Panc1 (cell line): Measurements from ENCODE around the gene TIMM29. TPM values are rescaled to one million over a fixed set of nuclear protein-coding genes. Genes with fewer than 3 reads are reported as not detected.

Source experiments
- ATAC-seq: fragments of 200-7000 bp; cut with Tn5 transposase; 2 replicates; pipeline ENCODE4 v1.9.1; 2020; ENCODE audit warnings: mild to moderate bottlenecking, moderate library complexity
- BruUV-seq: library from RNA; stranded (reverse); fragments of 400-500 nt; replicated peaks from 2 replicates; lab custom pipeline; 2021; lab: Mats Ljungman, UMichigan
- CTCF ChIA-PET: fragments of 300-600 bp; sonication (Branson Sonifier 250); formaldehyde crosslinking; loops from one replicate; lab custom pipeline; 2022; ENCODE audit warnings: antibody characterized with exemption; lab: Charles Lee
- POLR2A ChIA-PET: fragments of 300-600 bp; sonication (Branson Sonifier 250); formaldehyde crosslinking; loops from one replicate; lab custom pipeline; 2022; ENCODE audit warnings: antibody characterized with exemption; lab: Charles Lee
- DNase-seq: peaks from one replicate; pipeline ENCODE4 v3.0.0-alpha.2; 2010; ENCODE audit warnings: low read depth, low spot score
- H3K27ac ChIP-seq: 2 replicates; pipeline ENCODE4 v1.5.1; 2011; ENCODE audit warnings: mild to moderate bottlenecking, low read length, inconsistent platforms
- H3K27me3 ChIP-seq: fragments of 200-500 bp; sonication (Bioruptor generic); 2 replicates; pipeline ENCODE4 v1.6.0; 2014; ENCODE audit warnings: low read length, inconsistent platforms; ENCODE audit not compliant: control insufficient read depth, insufficient read depth
- H3K36me3 ChIP-seq: fragments of 200-500 bp; sonication (Bioruptor generic); 2 replicates; pipeline ENCODE4 v1.5.1; 2014; ENCODE audit warnings: inconsistent platforms, mild to moderate bottlenecking, low read length, moderate library complexity; ENCODE audit not compliant: control insufficient read depth, insufficient read depth
- H3K4me1 ChIP-seq: 2 replicates; pipeline ENCODE4 v1.5.1; 2011; ENCODE audit warnings: inconsistent platforms, mild to moderate bottlenecking, low read length, moderate library complexity; ENCODE audit not compliant: control insufficient read depth, insufficient read depth
- H3K4me3 ChIP-seq, 2 experiments: 2 replicates each; pipeline ENCODE4 v1.5.1; 2011 to 2012; ENCODE audit warnings: low read depth in 2 of 2, low read length in 2 of 2, mild to moderate bottlenecking in 2 of 2, inconsistent platforms in 1 of 2, moderate library complexity in 1 of 2
- H3K9me3 ChIP-seq: fragments of 200-500 bp; sonication (Bioruptor generic); 2 replicates; pipeline ENCODE4 v1.5.1; 2014; ENCODE audit warnings: low read depth, mild to moderate bottlenecking, inconsistent platforms, low read length, moderate library complexity; ENCODE audit not compliant: control insufficient read depth, insufficient read depth
- CTCF ChIP-seq: fragments of 450-650 bp; IDR thresholded peaks from 2 replicates; pipeline ENCODE4 v1.5.1; 2017; ENCODE audit warnings: mild to moderate bottlenecking
- POLR2AphosphoS5 ChIP-seq: IDR thresholded peaks from 2 replicates; pipeline ENCODE4 v1.6.1; 2012; ENCODE audit warnings: mild to moderate bottlenecking, low read depth, low read length, moderate library complexity
- SIN3A ChIP-seq: IDR thresholded peaks from 2 replicates; pipeline ENCODE4 v1.6.1; 2012; ENCODE audit warnings: low read depth, mild to moderate bottlenecking, low read length, moderate library complexity, borderline replicate concordance; ENCODE audit not compliant: insufficient read depth
- TCF7L2 ChIP-seq: IDR thresholded peaks from 2 replicates; pipeline ENCODE4 v1.6.1; 2011; ENCODE audit warnings: mild to moderate bottlenecking, low read depth, low read length, inconsistent platforms
- in situ Hi-C: cut with HindIII; loops from 2 replicates; pipeline ENCODE4 v1.10.0; 2016; ENCODE audit warnings: low sequenced_read_pairs, low pct_unique_long_range_greater_than_20kb
- intact Hi-C: fragments of 100-400 bp; cut with micrococcal nuclease; formaldehyde crosslinking; loops from one replicate; pipeline ENCODE4 v1.10.0; 2022; ENCODE audit not compliant: unreplicated experiment
- total RNA-seq: library from RNA; stranded (reverse); gene quantifications from one replicate; pipeline ENCODE4 v1.2.1, GENCODE V29; 2021; ENCODE audit not compliant: unreplicated experiment
- TF ChIP-seq, protein P1 (sequence below), 2 experiments: IDR thresholded peaks; 2 replicates each; pipeline ENCODE4 v1.6.1; 2011 to 2012; ENCODE audit warnings: low read depth in 2 of 2, control low read depth in 1 of 2, low read length in 1 of 2, mild to moderate bottlenecking in 1 of 2, moderate library complexity in 1 of 2; ENCODE audit not compliant: insufficient read depth in 1 of 2

Gene TIMM29
- total RNA-seq, 1 experiment from 2014 or later, result 16.5 TPM

DNA sequence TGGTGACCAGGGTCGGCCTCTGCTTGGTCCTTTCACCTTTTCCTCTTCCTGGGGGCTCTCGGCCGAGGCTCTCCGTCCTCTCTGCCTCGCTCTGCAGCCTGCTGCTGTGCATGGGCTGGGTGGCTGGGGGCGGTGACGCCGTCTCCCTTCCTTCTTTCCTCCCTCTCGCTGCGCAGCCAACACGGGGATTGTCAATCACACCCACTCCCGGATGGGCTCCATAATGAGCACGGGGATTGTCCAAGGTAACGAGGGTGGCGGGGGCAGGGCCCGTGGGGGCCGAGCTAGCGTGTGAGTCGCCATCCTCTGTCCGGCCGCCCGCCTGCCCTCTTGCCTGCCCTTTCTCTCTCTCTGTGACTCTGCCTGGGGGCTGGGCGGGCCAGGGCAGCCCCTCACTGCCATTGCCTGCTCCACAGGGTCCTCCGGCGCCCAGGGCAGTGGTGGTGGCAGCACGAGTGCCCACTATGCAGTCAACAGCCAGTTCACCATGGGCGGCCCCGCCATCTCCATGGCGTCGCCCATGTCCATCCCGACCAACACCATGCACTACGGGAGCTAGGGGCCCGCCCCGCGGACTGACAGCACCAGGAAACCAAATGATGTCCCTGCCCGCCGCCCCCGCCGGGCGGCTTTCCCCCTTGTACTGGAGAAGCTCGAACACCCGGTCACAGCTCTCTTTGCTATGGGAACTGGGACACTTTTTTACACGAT lies 7.3 kb upstream of the TIMM29 start:
- in situ Hi-C loops, result no loop called here
- BruUV-seq, result no TSS peak
- Histone ChIP-seq H3K4me1 (no peaks in the 10 kb centered on the region), H3K9me3 (no peaks in the 10 kb centered on the region), H3K4me3 (no peak overlapping the region), H3K27ac (no peak overlapping the region), H3K27me3 (no peaks in the 10 kb centered on the region), H3K36me3 (no peaks in the 10 kb centered on the region)
- intact Hi-C loops, result no loop called here
- ChIA-PET CTCF (no interaction called here), POLR2A (no interaction called here)
- DNase-seq, result no peak
- ATAC-seq, result peak; percentile 28
- TF ChIP-seq POLR2AphosphoS5 (no peak), SIN3A (no peak), TCF7L2 (no peak), CTCF (no peak)
- TF ChIP-seq, protein P1, sequence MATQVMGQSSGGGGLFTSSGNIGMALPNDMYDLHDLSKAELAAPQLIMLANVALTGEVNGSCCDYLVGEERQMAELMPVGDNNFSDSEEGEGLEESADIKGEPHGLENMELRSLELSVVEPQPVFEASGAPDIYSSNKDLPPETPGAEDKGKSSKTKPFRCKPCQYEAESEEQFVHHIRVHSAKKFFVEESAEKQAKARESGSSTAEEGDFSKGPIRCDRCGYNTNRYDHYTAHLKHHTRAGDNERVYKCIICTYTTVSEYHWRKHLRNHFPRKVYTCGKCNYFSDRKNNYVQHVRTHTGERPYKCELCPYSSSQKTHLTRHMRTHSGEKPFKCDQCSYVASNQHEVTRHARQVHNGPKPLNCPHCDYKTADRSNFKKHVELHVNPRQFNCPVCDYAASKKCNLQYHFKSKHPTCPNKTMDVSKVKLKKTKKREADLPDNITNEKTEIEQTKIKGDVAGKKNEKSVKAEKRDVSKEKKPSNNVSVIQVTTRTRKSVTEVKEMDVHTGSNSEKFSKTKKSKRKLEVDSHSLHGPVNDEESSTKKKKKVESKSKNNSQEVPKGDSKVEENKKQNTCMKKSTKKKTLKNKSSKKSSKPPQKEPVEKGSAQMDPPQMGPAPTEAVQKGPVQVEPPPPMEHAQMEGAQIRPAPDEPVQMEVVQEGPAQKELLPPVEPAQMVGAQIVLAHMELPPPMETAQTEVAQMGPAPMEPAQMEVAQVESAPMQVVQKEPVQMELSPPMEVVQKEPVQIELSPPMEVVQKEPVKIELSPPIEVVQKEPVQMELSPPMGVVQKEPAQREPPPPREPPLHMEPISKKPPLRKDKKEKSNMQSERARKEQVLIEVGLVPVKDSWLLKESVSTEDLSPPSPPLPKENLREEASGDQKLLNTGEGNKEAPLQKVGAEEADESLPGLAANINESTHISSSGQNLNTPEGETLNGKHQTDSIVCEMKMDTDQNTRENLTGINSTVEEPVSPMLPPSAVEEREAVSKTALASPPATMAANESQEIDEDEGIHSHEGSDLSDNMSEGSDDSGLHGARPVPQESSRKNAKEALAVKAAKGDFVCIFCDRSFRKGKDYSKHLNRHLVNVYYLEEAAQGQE (IDR thresholded peaks at IDR 0.05; ENCODE audit: insufficient read depth in 1 of 2, low read depth in 2 of 2, low read length in 1 of 2), result no peak

GRCh38 chr19:10921910-10922637 lies 6.5 kb upstream of the TIMM29 start:
- Histone ChIP-seq H3K9me3 (no peaks in the 10 kb centered on the region), H3K27ac (no peak overlapping the region), H3K36me3 (no peaks in the 10 kb centered on the region), H3K27me3 (no peaks in the 10 kb centered on the region), H3K4me1 (no peaks in the 10 kb centered on the region), H3K4me3 (no peak overlapping the region)
- BruUV-seq, result no TSS peak
- POLR2A ChIA-PET, result no interaction called here
- ATAC-seq (0 out of 2 replicates have a peak, but pooled peaks have one; percentile 28), DNase-seq (no peak)
- TF ChIP-seq TCF7L2 (no peak), CTCF (no peak), POLR2AphosphoS5 (no peak; the same call in 1 of the 2 replicates), SIN3A (no peak)
- TF ChIP-seq, protein P1 (IDR thresholded peaks at IDR 0.05; ENCODE audit: insufficient read depth in 1 of 2, low read depth in 2 of 2, low read length in 1 of 2), result no peak
- intact Hi-C loops, result no loop called here
- CTCF ChIA-PET, result no interaction called here
- in situ Hi-C loops, result no loop called here
